Hair follicle dermal papilla cell (primary cell): Measurements from ENCODE around the gene PCDHA8. TPM values are rescaled to one million over a fixed set of nuclear protein-coding genes. Genes with fewer than 3 reads are reported as not detected.

Experiments
- total RNA-seq: library from RNA; depleted of rRNA; stranded (reverse); fragments of >200 nt; gene quantifications from 2 replicates; pipeline ENCODE4 v1.2.3, GENCODE V29; 2012

PCDHA8 gene
- total RNA-seq: 0.16 and 0.24 TPM in 2 replicates

GRCh38 chr5:140840978-140841962, at the start of gene PCDHA8:
Gene PCDHA8 (plus strand): TSS chr5:140841187. CDS start chr5:140841322, 135 bp downstream.

GRCh38 chr5:140794595-140795258, 46.3 kb upstream of the PCDHA8 start, which contains the start of gene PCDHA2:
Gene PCDHA2 (plus strand): TSS chr5:140794852.

GRCh38 chr5:140800816-140801493, 40.0 kb upstream of the PCDHA8 start, which contains the start of gene PCDHA3:
Gene PCDHA3 (plus strand): TSS chr5:140801057.

GRCh38 chr5:140806834-140807775, 33.9 kb upstream of the PCDHA8 start, which contains the start of gene PCDHA4:
Gene PCDHA4 (plus strand): TSS chr5:140807068.

GRCh38 chr5:140821375-140822280, 19.4 kb upstream of the PCDHA8 start, which contains the start of gene PCDHA5:
Gene PCDHA5 (plus strand): TSS chr5:140821613.

GRCh38 chr5:140827704-140828361, 13.2 kb upstream of the PCDHA8 start, which contains the start of gene PCDHA6:
Gene PCDHA6 (plus strand): TSS chr5:140827960. CDS start chr5:140828092, 132 bp downstream.

GRCh38 chr5:140833993-140834392, 7.0 kb upstream of the PCDHA8 start, which contains the start of gene PCDHA7:
Gene PCDHA7 (plus strand): TSS chr5:140834269. CDS start chr5:140834384, 115 bp downstream.

GRCh38 chr5:140848139-140849102, 7.4 kb downstream of the PCDHA8 start, which contains the start of gene PCDHA9:
Gene PCDHA9 (plus strand): TSS chr5:140848382. CDS start chr5:140848496, 114 bp downstream.

GRCh38 chr5:140855772-140856674, 15.0 kb downstream of the PCDHA8 start, which contains the start of gene PCDHA10:
Gene PCDHA10 (plus strand): TSS chr5:140855897. CDS start chr5:140856049, 152 bp downstream.

GRCh38 chr5:140868721-140869554, 28.0 kb downstream of the PCDHA8 start, which contains the start of gene PCDHA11:
Gene PCDHA11 (plus strand): TSS chr5:140868957. CDS start chr5:140869104, 147 bp downstream.

GRCh38 chr5:140875085-140876065, 34.4 kb downstream of the PCDHA8 start, which contains the start of gene PCDHA12:
Gene PCDHA12 (plus strand): TSS chr5:140875308. CDS start chr5:140875473, 165 bp downstream.

GRCh38 chr5:140881889-140882590, 41.1 kb downstream of the PCDHA8 start, which contains the start of gene PCDHA13:
Gene PCDHA13 (plus strand): TSS chr5:140882124. CDS start chr5:140882269, 145 bp downstream.

